HL-60 (cell line): Measurements from ENCODE around the gene KAZN.

ENCODE experiments used
- CTCF ChIP-seq: IDR thresholded peaks from one replicate; pipeline ENCODE4 v1.5.1; 2011; ENCODE audit warnings: low read length, control low read depth, inconsistent platforms; ENCODE audit not compliant: insufficient read depth
- GABPA ChIP-seq: IDR thresholded peaks from 2 replicates; pipeline ENCODE4 v1.6.1; 2012; ENCODE audit warnings: low read depth
- POLR2AphosphoS5 ChIP-seq: IDR thresholded peaks from 2 replicates; pipeline ENCODE4 v1.6.1; 2012; ENCODE audit warnings: low read depth
- SPI1 ChIP-seq: IDR thresholded peaks from 2 replicates; pipeline ENCODE4 v1.6.1; 2012; ENCODE audit warnings: low read depth, mild to moderate bottlenecking, borderline replicate concordance
- TF ChIP-seq, protein P1 (sequence below): IDR thresholded peaks from 2 replicates; pipeline ENCODE4 v1.6.1; 2012; ENCODE audit warnings: low read depth; ENCODE audit not compliant: insufficient replicate concordance

DNA sequence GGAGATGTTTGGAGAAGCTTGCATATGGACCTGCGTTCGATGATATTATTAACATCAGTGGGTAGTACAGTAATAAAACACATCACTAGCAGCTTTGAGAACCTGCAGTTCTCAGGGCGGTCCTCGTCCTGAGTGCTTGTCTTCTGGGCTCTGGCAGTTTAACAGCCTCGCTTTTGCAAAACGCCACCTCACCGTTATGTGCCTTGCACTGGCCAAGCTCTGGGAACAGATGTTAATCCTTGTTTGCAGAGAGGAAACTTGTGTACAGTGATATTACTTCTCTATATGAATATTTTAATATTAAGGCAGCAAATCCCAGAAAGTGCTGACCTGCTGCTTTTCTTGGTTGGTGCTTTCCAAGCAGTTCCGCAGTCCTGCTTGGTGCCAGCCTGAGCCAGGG, 387.7 kb downstream of the KAZN start:
- TF ChIP-seq CTCF, result no peak
- TF ChIP-seq POLR2AphosphoS5, result no peak
- TF ChIP-seq, protein P1, sequence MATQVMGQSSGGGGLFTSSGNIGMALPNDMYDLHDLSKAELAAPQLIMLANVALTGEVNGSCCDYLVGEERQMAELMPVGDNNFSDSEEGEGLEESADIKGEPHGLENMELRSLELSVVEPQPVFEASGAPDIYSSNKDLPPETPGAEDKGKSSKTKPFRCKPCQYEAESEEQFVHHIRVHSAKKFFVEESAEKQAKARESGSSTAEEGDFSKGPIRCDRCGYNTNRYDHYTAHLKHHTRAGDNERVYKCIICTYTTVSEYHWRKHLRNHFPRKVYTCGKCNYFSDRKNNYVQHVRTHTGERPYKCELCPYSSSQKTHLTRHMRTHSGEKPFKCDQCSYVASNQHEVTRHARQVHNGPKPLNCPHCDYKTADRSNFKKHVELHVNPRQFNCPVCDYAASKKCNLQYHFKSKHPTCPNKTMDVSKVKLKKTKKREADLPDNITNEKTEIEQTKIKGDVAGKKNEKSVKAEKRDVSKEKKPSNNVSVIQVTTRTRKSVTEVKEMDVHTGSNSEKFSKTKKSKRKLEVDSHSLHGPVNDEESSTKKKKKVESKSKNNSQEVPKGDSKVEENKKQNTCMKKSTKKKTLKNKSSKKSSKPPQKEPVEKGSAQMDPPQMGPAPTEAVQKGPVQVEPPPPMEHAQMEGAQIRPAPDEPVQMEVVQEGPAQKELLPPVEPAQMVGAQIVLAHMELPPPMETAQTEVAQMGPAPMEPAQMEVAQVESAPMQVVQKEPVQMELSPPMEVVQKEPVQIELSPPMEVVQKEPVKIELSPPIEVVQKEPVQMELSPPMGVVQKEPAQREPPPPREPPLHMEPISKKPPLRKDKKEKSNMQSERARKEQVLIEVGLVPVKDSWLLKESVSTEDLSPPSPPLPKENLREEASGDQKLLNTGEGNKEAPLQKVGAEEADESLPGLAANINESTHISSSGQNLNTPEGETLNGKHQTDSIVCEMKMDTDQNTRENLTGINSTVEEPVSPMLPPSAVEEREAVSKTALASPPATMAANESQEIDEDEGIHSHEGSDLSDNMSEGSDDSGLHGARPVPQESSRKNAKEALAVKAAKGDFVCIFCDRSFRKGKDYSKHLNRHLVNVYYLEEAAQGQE, result no peak
- TF ChIP-seq GABPA, result no peak
- TF ChIP-seq SPI1, result no peak
